ENCODE results near the gene S100A3.

S100A3 gene

GRCh38 chr1:153550827-153551500, 1.9 kb upstream of the S100A3 start:
- H3K9me3 ChIP-seq (ENCODE audit: control insufficient read depth in 5 of 5, low read length in 5 of 5): no peaks in the 10 kb centered on the region
- peak overlapping the region; percentile 84 for H3K27ac ChIP-seq (ENCODE audit: low read depth, low read length)
- H3K4me1 ChIP-seq (ENCODE audit: control insufficient read depth in 5 of 5, insufficient read depth in 5 of 5, low read length in 5 of 5): peaks cover 32 to 64% (median 56%) of the 10 kb centered on the region in 5 donors
- H3K27me3 ChIP-seq (ENCODE audit: control insufficient read depth in 5 of 5, insufficient read depth in 4 of 5, low read length in 5 of 5): peaks cover 0 to 4% (median 0%) of the 10 kb centered on the region in 5 donors
- no peak overlapping the region for H3K4me3 ChIP-seq (ENCODE audit: low read depth in 1 of 5, low read length in 5 of 5)
- H3K9ac ChIP-seq (ENCODE audit: low read length in 5 of 5): no peak overlapping the region
- H3K36me3 ChIP-seq (ENCODE audit: control insufficient read depth in 5 of 5, insufficient read depth in 5 of 5, low read length in 5 of 5): peaks cover 0 to 3% (median 0%) of the 10 kb centered on the region in 5 donors

GRCh38 chr1:153550398-153550758, 1.3 kb upstream of the S100A3 start:
- H3K9ac ChIP-seq (ENCODE audit: low read length in 5 of 5): peak overlapping the region in 1 of 5 donors; percentile 48
- peaks cover 0 to 3% (median 0%) of the 10 kb centered on the region in 5 donors for H3K36me3 ChIP-seq (ENCODE audit: control insufficient read depth in 5 of 5, insufficient read depth in 5 of 5, low read length in 5 of 5)
- peak overlapping the region; percentile 84 for H3K27ac ChIP-seq (ENCODE audit: low read depth, low read length)
- no peak overlapping the region for H3K4me3 ChIP-seq (ENCODE audit: low read depth in 1 of 5, low read length in 5 of 5)
- peaks cover 0 to 4% (median 0%) of the 10 kb centered on the region in 5 donors for H3K27me3 ChIP-seq (ENCODE audit: control insufficient read depth in 5 of 5, insufficient read depth in 4 of 5, low read length in 5 of 5)
- peaks cover 35 to 70% (median 61%) of the 10 kb centered on the region in 5 donors for H3K4me1 ChIP-seq (ENCODE audit: control insufficient read depth in 5 of 5, insufficient read depth in 5 of 5, low read length in 5 of 5)
- H3K9me3 ChIP-seq (ENCODE audit: control insufficient read depth in 5 of 5, low read length in 5 of 5): no peaks in the 10 kb centered on the region

GRCh38 chr1:153549741-153550397, 811 bp upstream of the S100A3 start:
- H3K4me1 ChIP-seq (ENCODE audit: control insufficient read depth in 5 of 5, insufficient read depth in 5 of 5, low read length in 5 of 5): peaks cover 40 to 75% (median 67%) of the 10 kb centered on the region in 5 donors
- H3K4me3 ChIP-seq (ENCODE audit: low read depth in 1 of 5, low read length in 5 of 5): peak overlapping the region in 1 of 5 donors; percentile 29
- H3K36me3 ChIP-seq (ENCODE audit: control insufficient read depth in 5 of 5, insufficient read depth in 5 of 5, low read length in 5 of 5): peaks cover 0 to 3% (median 0%) of the 10 kb centered on the region in 5 donors
- H3K9me3 ChIP-seq (ENCODE audit: control insufficient read depth in 5 of 5, low read length in 5 of 5): no peaks in the 10 kb centered on the region
- peaks cover 0 to 4% (median 0%) of the 10 kb centered on the region in 5 donors for H3K27me3 ChIP-seq (ENCODE audit: control insufficient read depth in 5 of 5, insufficient read depth in 4 of 5, low read length in 5 of 5)
- H3K9ac ChIP-seq (ENCODE audit: low read length in 5 of 5): peak overlapping the region in 3 of 5 donors; percentile 41 to 97 (median 44)
- peak overlapping the region; percentile 84 for H3K27ac ChIP-seq (ENCODE audit: low read depth, low read length)

- Histone ChIP-seq H3K36me3 (ENCODE audit: control insufficient read depth in 5 of 5, insufficient read depth in 5 of 5, low read length in 5 of 5) (peaks cover 0 to 15% (median 3%) of the 10 kb centered on the region in 5 donors), H3K9ac (ENCODE audit: low read length in 5 of 5) (peak overlapping the region in 3 of 5 donors; percentile 32 to 52 (median 48)), H3K4me1 (ENCODE audit: control insufficient read depth in 5 of 5, insufficient read depth in 5 of 5, low read length in 5 of 5) (peaks cover 37 to 80% (median 78%) of the 10 kb centered on the region in 5 donors), H3K27ac (ENCODE audit: low read depth, low read length) (peak overlapping the region; percentile 84), H3K4me3 (ENCODE audit: low read depth in 1 of 5, low read length in 5 of 5) (peak overlapping the region in 1 of 5 donors; percentile 13), H3K27me3 (ENCODE audit: control insufficient read depth in 5 of 5, insufficient read depth in 4 of 5, low read length in 5 of 5) (peaks cover 0 to 4% (median 0%) of the 10 kb centered on the region in 5 donors), H3K9me3 (ENCODE audit: control insufficient read depth in 5 of 5, low read length in 5 of 5) (no peaks in the 10 kb centered on the region)
Observed at GRCh38 chr1:153547560-153548551, 1.2 kb downstream of the S100A3 start.

GRCh38 chr1:153546796-153547559, 2.1 kb downstream of the S100A3 start:
- peak overlapping the region; percentile 60 to 88 (median 84) for H3K4me3 ChIP-seq (ENCODE audit: low read depth in 1 of 5, low read length in 5 of 5)

GRCh38 chr1:153546371-153546770, 2.7 kb downstream of the S100A3 start:
- peak overlapping the region; percentile 84 for H3K27ac ChIP-seq (ENCODE audit: low read depth, low read length)
- H3K27me3 ChIP-seq (ENCODE audit: control insufficient read depth in 5 of 5, insufficient read depth in 4 of 5, low read length in 5 of 5): peaks cover 0 to 4% (median 0%) of the 10 kb centered on the region in 5 donors
- H3K36me3 ChIP-seq (ENCODE audit: control insufficient read depth in 5 of 5, insufficient read depth in 5 of 5, low read length in 5 of 5): peaks cover 0 to 17% (median 3%) of the 10 kb centered on the region in 5 donors
- H3K9me3 ChIP-seq (ENCODE audit: control insufficient read depth in 5 of 5, low read length in 5 of 5): no peaks in the 10 kb centered on the region
- peaks cover 37 to 95% (median 91%) of the 10 kb centered on the region in 5 donors for H3K4me1 ChIP-seq (ENCODE audit: control insufficient read depth in 5 of 5, insufficient read depth in 5 of 5, low read length in 5 of 5)
- peak overlapping the region; percentile 60 to 88 (median 84) for H3K4me3 ChIP-seq (ENCODE audit: low read depth in 1 of 5, low read length in 5 of 5)
- peak overlapping the region; percentile 44 to 79 (median 64) for H3K9ac ChIP-seq (ENCODE audit: low read length in 5 of 5)

More at GRCh38 chr1:153546796-153547559, 2.1 kb downstream of the S100A3 start:
- Histone ChIP-seq H3K27me3 (ENCODE audit: control insufficient read depth in 5 of 5, insufficient read depth in 4 of 5, low read length in 5 of 5) (peaks cover 0 to 4% (median 0%) of the 10 kb centered on the region in 5 donors), H3K9me3 (ENCODE audit: control insufficient read depth in 5 of 5, low read length in 5 of 5) (no peaks in the 10 kb centered on the region), H3K9ac (ENCODE audit: low read length in 5 of 5) (peak overlapping the region in 2 of 5 donors; percentile 44 to 47), H3K4me1 (ENCODE audit: control insufficient read depth in 5 of 5, insufficient read depth in 5 of 5, low read length in 5 of 5) (peaks cover 37 to 89% (median 86%) of the 10 kb centered on the region in 5 donors), H3K27ac (ENCODE audit: low read depth, low read length) (peak overlapping the region; percentile 84), H3K36me3 (ENCODE audit: control insufficient read depth in 5 of 5, insufficient read depth in 5 of 5, low read length in 5 of 5) (peaks cover 0 to 17% (median 3%) of the 10 kb centered on the region in 5 donors)

GRCh38 chr1:153545067-153546055, 3.7 kb downstream of the S100A3 start, which contains the start of gene S100A4:
Gene S100A4 (minus strand): TSS chr1:153545806. CDS start chr1:153544794, 1,012 bp downstream.
- Histone ChIP-seq H3K4me3 (ENCODE audit: low read depth in 1 of 5, low read length in 5 of 5) (peak within 1 kb of the TSS; percentile 60 to 88 (median 84)), H3K27ac (ENCODE audit: low read depth, low read length) (peak within 1 kb of the TSS; percentile 84), H3K9me3 (ENCODE audit: control insufficient read depth in 5 of 5, low read length in 5 of 5) (no peaks in the 10 kb centered on the region), H3K36me3 (ENCODE audit: control insufficient read depth in 5 of 5, insufficient read depth in 5 of 5, low read length in 5 of 5) (peaks cover 0 to 17% (median 3%) of the 10 kb centered on the region in 5 donors), H3K27me3 (ENCODE audit: control insufficient read depth in 5 of 5, insufficient read depth in 4 of 5, low read length in 5 of 5) (peaks cover 0 to 4% (median 0%) of the 10 kb centered on the region in 5 donors), H3K4me1 (ENCODE audit: control insufficient read depth in 5 of 5, insufficient read depth in 5 of 5, low read length in 5 of 5) (peaks cover 34 to 98% (median 95%) of the 10 kb centered on the region in 5 donors), H3K9ac (ENCODE audit: low read length in 5 of 5) (peak within 1 kb of the TSS; percentile 47 to 82 (median 74))

GRCh38 chr1:153544453-153545066, 4.5 kb downstream of the S100A3 start:
- H3K4me3 ChIP-seq (ENCODE audit: low read depth in 1 of 5, low read length in 5 of 5): peak overlapping the region; percentile 60 to 88 (median 84)
- H3K27ac ChIP-seq (ENCODE audit: low read depth, low read length): peak overlapping the region; percentile 84
- peaks cover 0 to 4% (median 0%) of the 10 kb centered on the region in 5 donors for H3K27me3 ChIP-seq (ENCODE audit: control insufficient read depth in 5 of 5, insufficient read depth in 4 of 5, low read length in 5 of 5)
- H3K36me3 ChIP-seq (ENCODE audit: control insufficient read depth in 5 of 5, insufficient read depth in 5 of 5, low read length in 5 of 5): peaks cover 0 to 17% (median 3%) of the 10 kb centered on the region in 5 donors
- H3K9ac ChIP-seq (ENCODE audit: low read length in 5 of 5): peak overlapping the region; percentile 23 to 81 (median 64)
- H3K4me1 ChIP-seq (ENCODE audit: control insufficient read depth in 5 of 5, insufficient read depth in 5 of 5, low read length in 5 of 5): peaks cover 26 to 91% (median 88%) of the 10 kb centered on the region in 5 donors
- no peaks in the 10 kb centered on the region for H3K9me3 ChIP-seq (ENCODE audit: control insufficient read depth in 5 of 5, low read length in 5 of 5)

All from subcutaneous abdominal adipose tissue (tissue), 5 donors.